GM11168 (cell line): ENCODE results near the gene TRPV5.

Source experiments
- in situ Hi-C: fragments of 300-500 bp; cut with MboI; formaldehyde crosslinking; loops from one replicate; pipeline ENCODE4 v1.12.0; 2022; ENCODE audit warnings: low sequenced_read_pairs; ENCODE audit not compliant: unreplicated experiment

TRPV5 gene

DNA sequence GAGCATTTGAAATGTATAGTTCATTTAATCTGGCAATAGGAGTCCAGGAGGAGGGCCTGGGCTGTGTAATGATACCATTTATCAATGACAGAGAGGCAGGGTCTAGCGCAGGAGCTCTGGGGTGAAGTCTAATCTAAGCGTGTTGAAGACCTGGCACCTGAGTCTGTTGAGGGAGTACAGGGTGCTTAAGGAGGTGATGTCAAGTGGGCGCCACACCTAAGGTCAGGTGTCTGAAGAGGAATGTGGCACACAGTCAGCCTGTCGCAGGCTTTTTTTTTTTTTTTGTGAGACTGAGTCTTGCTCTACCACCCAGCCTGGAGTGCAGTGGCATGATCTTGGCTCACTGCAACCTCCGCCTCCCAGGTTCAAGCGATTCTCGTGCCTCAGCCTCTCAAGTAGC, 8.0 kb upstream of the TRPV5 start:
- in situ Hi-C loops: no loop called here

DNA sequence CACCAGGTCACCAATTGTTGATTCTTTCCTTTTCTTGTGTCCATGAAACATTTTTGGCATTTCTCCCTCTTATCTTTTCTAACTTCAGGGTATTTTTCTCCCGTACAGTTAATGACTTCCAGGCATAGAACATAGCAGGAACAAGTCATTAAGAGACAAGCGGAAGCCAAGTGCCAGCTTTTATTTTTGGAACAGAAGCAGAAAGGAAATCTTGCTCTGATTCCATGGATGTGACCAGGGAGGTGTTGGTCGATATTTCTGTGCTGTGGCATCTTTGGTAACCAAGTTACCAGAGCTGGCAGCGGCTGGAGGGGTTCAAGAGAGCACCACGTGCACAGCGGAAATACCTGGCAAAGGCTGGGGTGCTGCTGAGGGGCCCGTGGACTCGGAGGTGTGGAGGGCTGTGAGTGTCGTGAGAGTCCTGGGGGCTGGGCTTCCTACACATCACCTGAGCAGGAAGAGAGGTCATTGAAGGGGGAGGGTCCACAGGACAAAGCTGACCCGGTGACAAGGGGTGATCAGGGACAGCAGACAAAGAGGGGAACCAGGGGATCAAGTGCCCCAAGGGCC, 7.5 kb upstream of the TRPV5 start:
- in situ Hi-C loops: no loop called here

DNA sequence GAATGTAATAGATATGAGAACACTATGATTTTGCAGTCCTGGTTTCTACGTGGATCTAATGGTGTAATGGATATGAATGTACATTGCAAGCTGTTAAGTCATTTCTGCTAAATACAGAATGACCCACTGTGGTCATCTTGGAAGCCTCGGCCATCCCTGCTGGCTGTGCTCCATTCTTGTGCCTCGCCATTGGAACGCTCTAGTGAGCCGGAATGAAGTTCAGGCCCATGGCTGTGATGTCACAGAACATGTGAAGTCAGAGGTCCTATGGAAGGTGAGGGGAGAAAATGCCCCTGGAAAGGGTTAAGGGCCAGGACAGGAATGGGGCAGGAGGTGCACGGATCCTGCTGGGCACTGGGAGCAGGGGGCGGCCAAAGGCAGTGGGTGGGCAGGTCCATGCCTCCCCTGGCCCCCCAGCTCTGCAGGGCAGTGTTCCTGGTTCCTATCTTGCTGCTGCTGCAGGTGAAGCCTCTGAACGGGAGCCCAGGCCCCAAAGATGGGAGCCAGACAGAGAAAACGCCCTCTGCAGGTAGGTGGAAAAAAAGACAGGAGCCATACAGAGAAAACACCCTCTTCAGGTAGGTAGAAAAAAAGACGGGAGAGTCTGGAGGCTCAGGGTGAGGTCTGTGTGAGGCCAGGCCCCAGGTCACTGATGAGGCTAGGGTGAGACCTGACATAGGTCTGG, 5.8 kb upstream of the TRPV5 start, which contains the start of gene LLCFC1:
LLCFC1 (plus strand) TSS at position 259 of the 685 bp plus-strand sequence; CDS start at position 397, 138 bp downstream.
- in situ Hi-C loops: no loop called here

DNA sequence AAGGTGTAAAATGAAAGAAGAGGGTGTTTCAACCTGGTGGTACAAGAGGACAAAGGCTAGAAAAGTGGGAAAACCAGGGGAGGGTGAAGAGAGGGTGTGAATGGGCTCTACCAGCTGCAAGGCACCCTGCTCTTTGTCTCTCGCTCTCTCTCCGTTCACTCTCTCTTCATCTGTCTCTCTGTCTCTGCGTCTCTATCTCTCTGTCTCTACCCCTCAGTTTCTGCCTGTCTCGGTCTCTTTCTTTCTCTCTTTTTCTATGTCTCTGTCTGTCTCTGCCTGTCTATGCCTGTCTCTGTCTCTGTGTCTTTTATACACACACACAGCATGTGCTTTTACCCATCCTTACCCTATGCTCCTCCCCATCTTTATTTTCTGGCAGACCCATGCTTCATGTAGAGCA, 5.1 kb upstream of the TRPV5 start:
- in situ Hi-C loops: no loop called here

DNA sequence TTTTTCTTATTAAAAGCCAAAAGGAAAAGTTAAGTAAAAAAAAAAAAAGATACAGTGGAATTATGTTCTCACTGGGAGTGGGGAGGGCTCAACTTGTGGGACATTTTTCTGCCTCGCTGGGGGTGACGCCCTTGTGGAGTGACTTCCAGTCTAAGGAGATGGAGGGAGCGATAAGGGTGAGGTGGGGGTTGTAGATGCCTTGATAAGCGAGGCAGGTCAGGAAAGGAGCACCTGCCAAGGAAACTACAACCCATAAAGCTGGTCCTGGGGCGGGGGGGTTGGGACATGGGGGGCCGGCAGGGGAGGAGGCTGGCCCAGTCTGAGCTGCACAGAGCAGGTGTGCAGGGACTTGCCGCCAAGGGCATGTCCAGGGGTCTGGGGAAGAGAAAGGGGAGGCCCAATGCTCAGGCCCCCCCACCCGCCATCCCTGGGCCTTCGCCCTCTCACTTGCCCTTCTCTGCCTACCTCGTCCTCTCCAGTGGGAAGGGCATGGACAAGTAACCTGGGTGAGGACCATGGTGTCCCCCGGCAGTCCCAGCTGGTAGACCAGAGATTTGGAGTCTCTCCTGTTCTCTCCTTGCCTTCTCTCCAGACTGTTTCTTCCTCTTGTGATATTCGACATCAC, 2.5 kb upstream of the TRPV5 start:
- in situ Hi-C loops: no loop called here

DNA sequence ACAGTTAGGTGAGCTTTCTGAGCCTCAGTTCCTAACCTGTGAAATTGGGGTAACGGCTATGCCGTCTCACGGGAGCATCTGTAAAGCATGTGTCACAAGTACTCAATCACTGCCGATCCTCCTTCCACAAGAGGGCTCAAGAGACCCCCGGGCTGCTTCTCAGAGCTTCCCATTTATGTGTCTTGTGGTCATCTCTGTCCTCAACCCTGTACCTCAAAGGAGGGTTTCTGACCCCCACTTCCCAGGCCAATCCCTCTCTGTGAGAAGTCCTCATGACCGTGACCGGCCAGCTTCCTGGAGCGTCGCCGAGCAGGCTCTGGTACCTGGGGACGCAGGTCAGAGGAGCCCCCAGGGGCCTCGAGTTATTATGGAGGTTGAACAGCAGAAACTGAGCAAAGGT, 510 bp upstream of the TRPV5 start:
- in situ Hi-C loops: no loop called here

DNA sequence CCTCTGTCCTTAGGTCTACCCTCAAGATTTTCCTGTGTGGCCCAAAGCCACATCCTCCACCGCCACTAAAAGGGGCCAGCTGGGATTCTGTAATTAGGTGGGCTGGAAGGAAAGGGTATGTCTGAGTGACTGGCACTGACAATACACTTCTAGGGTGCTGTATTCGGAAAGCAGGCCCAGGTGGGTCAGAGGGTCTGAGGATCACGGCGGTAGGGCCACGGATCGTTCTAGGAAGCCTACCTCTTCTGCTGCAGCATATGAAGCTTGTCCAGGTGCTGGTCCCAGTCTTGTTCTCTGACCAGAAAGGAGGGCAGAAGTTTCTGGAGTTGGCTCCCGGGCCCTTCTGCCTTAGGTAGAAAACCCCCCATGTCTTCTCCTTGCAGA, 462 bp downstream of the TRPV5 start:
- in situ Hi-C loops: no loop called here

DNA sequence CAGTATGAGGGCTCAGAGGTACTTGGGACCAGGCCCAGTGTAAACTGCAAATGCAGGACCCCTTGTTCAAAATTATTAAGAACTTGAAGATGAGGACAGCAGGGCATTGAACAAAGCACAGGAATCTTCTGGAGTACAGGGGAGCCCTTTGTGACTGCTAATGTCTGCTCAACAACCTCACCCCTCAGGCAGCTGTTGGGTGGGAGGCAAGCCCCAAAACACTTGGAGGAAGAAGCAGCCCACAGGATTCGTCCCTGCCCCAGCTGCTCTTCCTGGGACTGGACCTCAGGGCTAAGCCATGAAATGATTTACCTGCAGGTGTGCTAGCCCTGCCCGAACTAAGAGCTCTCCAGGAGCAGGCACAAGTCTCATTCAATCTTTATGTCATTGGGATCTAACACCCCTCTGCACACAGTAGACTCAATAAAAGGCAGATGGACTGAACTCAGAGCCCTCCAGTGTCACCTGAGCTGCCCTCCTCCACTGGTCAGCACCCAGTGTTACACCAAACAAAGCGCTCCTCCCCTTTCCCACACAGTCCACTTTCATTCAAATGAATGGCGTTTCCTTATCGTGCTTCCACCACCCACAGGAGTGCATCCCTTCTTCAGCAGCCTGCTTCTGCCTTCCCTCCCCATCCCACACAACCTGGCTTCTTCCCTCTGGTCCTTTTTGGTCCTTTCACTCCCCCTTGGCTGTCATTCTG, 1.0 kb downstream of the TRPV5 start:
- in situ Hi-C loops: no loop called here

DNA sequence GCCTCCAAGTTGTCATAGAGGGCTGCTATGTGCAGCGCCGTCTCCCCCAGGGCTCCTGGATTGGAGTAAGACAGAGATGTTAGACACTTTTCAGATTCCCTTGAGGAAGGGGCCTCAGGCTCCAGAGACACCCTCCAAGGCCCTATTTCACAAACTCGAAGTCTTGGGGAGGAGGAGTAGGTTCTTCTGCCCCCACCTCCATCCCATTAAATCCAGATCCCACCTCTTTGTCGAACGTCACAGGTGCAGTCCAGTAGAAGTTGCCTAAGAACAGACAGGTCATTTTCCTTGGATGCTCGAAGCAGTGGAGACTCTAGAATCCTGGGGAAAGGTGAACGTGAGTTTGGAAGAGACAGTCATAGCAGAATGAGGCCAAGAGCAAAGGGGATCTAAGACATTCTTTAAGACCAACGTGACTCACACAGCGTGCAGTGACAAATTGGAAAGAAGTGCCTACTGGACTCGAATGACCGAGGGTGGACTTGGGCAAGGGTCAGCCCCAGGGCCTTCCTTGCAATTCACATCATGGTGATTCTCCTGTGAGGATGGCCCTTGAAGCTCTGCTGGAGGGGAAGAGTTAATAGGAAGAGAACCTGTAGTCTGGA, 3.3 kb downstream of the TRPV5 start:
- in situ Hi-C loops: no loop called here

DNA sequence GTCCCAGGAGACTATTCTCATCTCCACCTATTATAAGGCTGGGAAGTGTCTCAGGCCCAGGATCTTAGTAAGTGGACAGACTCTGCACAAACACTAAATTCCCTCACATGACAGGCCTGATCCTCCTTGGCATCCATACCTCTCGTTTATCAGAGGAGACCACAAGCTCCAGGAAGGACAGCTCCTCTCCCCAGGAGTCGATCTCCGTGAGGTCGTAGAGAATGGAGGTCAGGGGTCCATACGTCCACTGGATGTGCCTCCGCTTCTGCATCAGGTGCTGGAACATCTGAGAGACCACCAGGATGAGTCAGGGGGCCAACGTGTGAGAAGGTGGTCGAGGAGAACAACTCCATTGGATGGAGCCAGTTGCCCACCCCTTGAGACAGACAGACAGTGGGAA, 5.6 kb downstream of the TRPV5 start:
- in situ Hi-C loops: no loop called here

DNA sequence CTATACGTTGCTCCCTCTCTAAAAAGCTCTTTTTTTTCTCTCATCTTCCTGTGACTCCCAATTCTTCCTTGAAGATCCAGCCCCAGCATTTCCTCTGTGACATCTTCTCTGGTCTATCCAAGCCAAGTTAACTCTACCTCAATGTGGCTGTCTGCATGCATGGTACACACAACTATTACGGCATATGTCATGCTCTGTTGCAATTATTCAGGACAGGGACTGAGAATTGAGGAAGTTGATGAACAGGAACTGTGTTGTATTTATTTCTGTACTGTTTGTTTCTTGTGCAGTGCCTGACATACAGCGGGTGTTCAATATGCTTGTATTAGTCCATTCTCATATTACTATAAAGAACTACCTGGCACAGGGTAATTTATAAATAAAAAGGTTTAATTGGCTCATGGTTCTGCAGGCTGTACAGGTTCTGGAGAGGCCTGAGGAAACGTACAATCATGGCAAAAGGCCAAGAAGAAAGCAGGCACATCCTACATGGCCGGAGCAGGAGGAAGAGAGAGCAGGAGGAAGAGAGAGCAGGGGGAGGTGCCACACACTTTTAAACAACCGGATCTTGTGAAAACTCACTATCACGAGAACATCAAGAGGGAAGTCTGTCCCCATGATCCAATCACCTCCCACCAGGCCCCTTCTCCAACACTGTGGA, 6.3 kb downstream of the TRPV5 start:
- in situ Hi-C loops: no loop called here

DNA sequence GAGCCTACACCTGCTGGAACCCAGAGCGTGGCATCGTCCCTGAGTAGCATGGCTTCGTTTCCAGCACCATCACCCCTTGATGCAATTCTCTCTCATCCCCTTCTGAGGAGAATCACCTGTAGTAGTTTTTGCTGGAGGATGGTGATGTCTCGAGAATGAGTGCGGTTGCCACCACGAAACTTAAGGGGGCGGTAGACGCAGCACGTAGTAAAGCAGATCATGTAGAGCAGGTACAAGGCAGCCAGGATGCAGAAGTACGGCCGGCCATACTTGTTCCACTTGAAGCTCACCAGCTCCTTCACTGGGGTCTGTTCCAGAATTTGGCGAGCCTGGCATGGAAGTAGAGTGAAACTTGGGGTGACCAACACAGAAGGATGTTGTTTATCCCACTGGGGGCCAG, 8.1 kb downstream of the TRPV5 start:
- in situ Hi-C loops: no loop called here

DNA sequence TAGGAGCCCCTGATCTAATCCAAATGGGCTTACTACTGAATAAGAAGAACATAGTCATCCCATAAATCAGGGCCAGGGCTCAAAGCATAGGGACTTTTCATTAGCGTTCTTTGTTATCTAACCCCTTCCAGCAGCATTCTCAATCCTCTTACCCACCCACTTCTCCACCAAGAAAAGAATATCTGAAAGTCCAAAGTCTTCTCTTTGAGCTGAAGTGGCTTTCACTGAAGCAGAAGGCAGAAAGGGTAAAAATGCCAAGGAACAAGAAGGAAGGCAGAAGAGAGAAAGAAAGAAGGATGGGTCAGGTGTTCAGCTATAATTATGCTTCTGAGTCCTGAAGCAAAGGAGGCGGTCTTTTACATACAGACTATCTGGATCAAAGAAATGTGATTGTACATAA, 10.2 kb downstream of the TRPV5 start:
- in situ Hi-C loops: no loop called here

DNA sequence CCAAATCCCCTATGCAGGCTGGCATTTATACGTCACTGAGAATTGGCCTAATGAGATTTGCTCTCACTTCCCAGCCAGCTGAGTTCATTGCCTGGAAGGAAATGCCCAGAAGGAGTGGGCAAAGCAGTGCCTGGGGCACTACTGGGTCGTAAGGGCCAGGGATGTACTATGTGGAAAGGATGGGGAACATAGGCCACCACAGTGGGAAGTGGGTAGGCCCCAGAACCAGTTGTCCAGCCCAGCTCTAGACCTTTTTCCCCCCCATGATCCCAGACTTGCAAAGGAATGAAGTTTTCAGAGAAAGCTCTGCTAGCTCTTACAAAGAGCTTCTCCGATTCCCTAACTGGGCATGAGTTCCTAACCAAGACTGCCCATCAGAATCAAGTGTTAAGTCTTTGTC, 13.9 kb downstream of the TRPV5 start:
- in situ Hi-C loops: no loop called here

DNA sequence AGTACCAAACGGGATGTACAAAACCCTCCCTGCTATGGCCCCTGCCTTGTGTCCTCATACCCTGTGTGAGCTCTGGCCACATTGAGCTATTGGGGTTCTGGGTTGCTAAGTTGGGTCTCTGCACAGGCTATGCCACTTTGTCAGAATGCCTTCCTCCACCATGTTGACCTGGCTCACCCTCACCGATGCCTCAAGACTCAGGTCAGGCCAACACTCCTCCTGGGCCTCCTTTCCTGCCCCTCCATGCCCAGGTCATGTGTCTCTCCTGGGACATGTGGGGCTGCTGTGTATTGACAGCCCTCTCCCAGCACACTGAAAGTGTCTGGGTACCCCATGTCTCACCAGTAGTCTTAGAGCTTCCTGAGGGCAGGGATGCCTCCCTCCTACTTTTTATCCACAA, 14.6 kb downstream of the TRPV5 start:
- in situ Hi-C loops: no loop called here

DNA sequence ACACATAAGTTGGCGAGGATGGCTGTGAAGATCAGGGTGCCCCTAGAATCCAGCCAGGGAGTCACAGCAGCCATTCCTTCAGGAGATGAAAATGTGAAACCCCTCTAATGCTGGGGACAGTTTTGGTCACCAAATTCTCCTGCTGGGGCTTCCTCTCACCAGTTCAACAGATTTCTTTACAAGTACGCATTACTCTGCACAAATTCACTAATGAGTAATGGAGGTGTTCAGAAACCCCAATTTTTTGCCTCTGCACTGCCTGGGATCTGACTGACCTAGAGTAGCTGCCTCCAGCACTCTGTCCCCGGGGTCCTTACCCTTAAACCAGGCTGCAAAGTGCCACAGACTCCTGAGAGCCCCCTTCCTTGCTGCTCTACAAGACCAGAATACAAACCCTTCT, 16.1 kb downstream of the TRPV5 start:
- in situ Hi-C loops: no loop called here

DNA sequence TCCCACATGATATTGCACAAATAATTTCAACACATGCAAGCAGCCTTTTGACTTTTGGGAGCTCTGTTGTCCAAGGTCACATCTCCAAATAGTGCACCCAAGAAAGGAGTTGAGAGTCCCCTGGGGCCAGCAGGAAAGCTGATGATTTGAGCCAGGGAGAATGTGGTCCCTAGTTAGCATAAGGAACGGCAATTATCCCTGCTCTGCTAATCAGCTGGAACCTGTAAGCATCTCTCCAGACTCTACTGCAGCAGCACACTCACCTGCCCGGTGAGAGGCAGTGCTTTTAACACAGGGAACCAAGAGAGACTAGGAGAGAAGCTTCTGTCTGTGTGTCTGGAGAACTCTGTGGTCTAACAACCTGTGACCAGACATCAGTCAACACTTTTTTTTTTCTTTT, 17.0 kb downstream of the TRPV5 start:
- in situ Hi-C loops: no loop called here

DNA sequence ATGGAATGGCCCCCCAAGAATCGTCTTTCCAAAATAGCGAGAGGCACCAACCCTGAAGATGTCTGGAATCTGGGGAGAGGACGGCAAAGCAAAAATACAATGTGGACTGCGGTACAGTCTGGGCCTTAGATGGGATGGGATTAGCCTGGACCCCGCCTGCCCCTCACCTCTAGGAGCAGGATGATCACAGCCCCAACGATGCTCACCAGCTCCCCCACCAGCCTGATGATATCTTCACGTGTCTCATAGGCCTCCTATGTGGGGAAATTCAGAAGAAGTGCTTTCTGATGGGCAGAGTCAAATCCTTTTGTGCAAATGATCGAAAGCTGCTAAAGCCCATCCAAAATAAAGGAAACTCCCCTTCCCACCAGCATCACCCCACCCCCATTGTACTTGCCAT, 18.2 kb downstream of the TRPV5 start:
- in situ Hi-C loops: no loop called here

DNA sequence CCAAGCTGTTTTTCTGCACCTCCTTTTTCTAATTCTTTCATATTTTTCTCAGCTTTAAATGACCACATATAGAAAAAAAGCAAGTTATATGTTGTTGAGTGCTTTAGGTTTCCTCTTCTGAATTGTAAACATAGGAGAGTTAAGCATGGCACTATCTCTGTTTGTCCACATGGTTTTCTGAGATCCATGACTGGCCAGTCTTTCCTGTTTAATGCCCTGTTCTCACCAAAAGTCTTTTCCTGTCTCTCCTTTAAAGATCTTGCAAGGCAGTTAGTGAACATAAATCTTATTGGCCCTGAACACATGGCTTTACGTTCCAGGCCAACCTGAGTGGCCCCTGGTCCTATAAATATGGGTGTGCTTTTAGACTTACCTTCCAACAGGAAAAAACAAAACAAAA, 19.4 kb downstream of the TRPV5 start:
- in situ Hi-C loops: no loop called here

DNA sequence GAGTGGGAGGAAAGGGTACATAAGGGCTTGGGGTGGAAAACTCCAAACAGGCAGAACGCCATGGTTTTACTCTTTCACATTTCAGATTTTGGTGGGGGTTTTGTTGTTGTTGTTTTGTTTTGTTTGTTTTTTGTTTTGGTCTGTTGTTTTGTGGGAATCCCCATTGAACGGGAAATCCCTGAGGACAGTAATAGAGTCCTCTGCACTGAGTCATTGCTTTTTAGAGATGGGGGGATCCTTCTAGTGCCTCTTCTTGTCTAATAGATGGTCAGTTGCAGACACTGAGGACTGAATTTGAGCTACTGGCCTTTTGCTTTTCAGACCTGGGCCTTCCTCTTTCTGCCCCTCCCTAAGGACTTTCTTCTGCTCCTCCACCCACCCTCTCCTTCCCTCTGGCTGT, 20.0 kb downstream of the TRPV5 start:
- in situ Hi-C loops: no loop called here
